Stimulated activated CD4-positive, alpha-beta T cell treated with anti-CD3 and anti-CD28 coated beads, TNF-alpha, amount 100 ng/mL, for 1 hour (primary cell): ENCODE data around the gene IFNA8.
"Not testable (repeated sequence)": the region's sequence is repeated elsewhere in the genome, so short reads cannot be mapped to it uniquely, and the experiment has no call there.

ENCODE experiments used
- DNase-seq, 3 donors: peaks; one replicate each; pipeline ENCODE4 v3.0.0-alpha.2; 2020; ENCODE audit warnings: low read depth in 3 of 3, low spot score in 1 of 3

IFNA8 gene

DNA sequence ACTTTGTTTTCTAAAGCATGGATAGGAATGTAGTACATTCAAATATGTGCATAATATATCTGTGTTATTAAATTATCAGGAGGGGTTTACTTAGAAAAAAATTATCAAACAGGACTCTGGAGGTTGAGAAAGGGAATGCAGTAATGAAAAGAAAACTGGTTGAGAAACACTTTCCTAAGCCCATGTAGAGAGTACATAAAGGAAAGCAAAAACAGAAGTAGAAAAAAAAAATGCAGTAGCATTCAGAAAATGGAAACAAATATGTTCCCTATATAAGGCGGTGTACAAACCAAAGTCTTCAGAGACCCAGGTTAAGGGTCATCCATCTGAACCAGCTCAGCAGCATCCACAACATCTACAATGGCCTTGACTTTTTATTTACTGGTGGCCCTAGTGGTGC, at the start of gene IFNA8:
Gene IFNA8, plus strand, starts transcription at position 301 of the 400 bp plus-strand sequence. Its CDS starts 60 bp downstream, at position 361.
- no peak for DNase-seq

DNA sequence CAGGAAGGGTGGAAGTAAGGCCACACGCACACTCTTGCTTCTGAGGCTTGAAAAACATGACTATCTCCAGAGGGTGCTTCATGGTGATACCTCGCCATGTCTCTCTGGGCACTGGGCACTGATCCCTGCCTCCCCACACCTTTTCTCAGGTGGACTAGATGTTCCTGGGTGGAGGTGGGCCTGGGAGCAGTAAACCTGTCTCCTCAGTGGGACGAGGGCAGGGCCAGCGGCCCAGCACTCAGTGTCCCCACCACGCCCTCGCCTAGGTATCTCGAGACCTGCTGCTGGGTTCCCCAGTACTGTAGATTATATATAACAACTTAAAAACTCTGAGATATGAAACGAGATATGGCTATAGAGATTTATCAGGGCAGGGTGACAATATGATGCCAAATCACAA, 46.6 kb upstream of the IFNA8 start:
- no peak for DNase-seq

DNA sequence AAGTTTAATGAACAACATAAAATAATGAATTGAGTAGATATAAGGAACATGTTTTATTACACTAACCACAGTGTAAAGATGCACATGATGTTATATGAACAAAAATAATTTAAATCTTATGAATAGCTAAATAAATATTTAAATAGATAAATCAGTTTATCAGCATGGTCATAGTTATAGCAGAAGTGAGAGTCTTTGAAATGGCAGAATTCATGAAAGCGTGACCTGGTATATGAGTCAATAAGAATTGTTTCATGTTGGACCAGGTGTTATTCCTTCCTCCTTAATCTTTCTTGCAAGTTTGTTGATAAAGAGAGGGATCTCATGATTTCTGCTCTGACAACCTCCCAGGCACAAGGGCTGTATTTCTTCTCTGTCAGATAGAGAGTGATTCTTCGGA, 41.7 kb upstream of the IFNA8 start:
- not testable (repeated sequence) for DNase-seq

DNA sequence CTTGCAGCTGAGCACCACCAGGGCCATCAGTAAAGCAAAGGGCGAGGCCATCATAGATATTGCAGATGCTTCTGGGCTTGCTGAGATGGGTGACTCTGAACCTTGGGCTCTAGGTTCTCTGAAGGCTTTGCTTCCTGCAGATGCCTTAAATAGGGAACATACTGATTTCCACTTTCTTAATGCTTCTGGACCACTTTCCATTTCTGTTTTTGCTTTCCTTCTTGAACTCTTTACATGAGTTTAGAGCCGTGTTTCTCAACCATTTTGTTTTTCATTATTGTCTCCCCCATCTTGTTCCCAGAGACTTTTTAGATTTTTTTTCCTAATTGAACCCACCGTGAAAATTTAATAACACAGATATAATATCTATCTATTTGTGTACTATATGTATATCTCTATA, 41.0 kb upstream of the IFNA8 start, which contains the start of gene IFNA13:
Gene IFNA13, minus strand, starts transcription at position 101 of the 400 bp plus-strand sequence. Its CDS starts 47 bp downstream, at position 54.
- DNase-seq: no peak

DNA sequence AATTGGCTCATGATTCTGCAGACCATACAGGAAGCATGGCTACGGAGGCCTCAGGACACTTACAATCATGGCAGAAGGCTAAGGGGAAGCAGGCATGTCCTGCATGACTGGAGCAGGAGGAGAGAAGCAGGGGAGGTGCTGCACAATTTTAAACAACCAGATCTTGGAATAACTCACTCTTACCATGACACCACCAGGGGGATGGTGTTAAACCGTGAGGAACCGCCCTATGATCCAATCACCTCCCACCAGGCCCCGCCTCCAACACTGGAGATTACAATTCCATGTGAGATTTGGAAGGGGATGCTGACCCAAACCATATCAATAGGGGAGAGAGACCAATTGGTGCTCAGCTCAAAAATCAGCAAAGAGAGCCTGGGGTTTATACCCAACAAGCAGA, 37.5 kb upstream of the IFNA8 start:
- DNase-seq: not testable (repeated sequence)

DNA sequence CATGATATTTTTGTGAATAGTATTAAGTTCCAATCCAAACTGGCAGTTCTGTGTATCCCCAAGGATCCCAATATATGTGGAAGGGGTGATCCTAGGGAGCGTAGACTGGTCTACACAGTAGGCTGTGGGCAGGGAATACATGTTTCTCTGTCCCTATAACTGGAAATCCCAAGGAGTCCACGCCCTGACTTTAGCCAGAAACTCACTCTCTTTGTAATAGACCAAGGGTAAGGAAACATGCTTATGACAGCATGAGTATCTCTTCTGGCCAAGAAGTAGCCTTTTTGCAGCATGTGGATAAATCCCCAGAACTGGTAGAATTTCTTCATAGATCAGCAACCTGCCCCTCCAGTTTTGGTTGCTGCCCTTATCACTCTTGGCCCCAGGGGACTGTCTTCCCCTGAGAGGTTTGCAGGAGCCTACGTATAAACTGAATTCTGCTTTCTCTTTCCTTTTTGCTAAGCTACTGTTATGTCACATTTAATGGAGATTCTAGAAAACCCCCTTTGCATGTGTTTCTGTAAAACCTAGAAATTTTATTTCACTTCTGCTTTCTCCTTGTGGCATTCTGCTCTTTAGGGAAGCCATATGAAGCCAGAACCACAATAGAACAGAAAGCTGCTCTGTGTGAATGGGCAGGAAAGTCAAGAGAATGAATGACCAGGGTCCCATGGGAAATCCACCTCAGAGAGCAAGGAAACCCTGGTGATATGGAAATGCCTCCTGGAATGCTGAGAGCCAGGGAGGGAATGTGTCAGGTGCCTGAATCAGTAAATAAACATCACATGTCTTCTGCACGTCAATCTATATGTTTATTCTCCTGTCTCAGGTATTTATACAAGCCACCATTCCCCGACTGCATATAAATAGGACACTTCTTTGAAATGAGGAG, 27.2 kb upstream of the IFNA8 start:
- no peak for DNase-seq

DNA sequence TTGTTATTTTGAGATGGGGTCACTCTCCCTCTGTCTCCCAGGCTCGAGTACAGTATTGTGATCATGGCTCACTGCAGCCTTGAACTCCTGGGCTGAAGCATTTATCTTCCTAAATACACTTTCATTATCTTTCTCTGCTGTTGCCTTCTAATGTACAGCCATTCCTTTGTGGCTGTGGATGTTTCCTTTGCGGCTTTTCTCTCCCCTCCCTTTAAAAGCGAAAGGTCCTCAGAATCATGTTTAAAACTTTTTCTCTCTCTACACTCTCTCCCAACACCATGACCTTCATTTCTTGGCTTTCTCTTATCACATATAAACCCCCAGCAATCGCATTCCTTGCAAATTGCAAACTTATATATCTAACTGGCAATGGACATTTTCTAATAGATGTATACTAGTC, 25.3 kb upstream of the IFNA8 start:
- no peak for DNase-seq

DNA sequence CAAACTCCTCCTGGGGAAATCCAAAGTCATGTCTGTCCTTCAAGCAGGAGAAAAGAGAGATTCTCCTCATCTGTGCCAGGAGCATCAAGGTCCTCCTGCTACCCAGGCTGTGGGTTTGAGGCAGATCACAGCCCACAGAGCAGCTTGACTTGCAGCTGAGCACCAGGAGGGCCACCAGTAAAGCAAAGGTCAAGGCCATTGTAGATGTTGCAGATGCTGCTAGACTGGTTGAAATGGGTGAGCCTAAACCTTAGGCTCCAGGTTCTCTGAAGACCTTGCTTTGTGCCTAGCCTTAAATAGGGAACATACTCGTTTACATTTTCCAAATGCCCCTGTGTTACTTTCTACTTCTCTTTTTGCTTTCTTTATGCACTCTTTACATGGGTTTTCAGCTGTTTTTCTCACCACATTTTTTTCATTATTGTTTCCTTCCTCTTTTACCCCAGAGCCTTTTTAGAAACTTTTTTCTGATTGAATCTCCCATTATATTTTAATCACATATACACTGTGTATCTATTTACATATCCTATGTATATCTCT, 23.7 kb upstream of the IFNA8 start, which contains the start of gene IFNA2:
Gene IFNA2, minus strand, starts transcription at position 268 of the 540 bp plus-strand sequence. Its CDS starts 69 bp downstream, at position 199.
- no peak for DNase-seq

DNA sequence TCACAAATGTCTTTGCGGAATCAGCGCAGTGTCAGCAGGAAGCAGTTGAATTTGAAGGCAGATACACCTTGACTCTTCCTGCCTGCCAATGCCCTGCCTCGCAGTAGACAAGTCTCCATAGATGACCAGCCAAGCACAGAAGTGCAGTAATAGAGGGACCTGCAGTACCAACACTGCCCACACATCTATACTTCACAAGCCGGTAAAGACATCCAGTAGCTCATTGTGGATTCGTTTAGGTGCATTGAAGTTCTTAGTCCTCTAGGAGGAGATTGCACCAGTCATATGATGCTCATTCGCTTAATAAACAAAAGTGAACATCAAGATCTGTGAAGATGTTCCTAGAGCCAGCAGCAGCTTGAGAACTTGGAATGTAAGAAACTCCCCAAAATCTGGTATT, 16.6 kb upstream of the IFNA8 start:
- DNase-seq: no peak

DNA sequence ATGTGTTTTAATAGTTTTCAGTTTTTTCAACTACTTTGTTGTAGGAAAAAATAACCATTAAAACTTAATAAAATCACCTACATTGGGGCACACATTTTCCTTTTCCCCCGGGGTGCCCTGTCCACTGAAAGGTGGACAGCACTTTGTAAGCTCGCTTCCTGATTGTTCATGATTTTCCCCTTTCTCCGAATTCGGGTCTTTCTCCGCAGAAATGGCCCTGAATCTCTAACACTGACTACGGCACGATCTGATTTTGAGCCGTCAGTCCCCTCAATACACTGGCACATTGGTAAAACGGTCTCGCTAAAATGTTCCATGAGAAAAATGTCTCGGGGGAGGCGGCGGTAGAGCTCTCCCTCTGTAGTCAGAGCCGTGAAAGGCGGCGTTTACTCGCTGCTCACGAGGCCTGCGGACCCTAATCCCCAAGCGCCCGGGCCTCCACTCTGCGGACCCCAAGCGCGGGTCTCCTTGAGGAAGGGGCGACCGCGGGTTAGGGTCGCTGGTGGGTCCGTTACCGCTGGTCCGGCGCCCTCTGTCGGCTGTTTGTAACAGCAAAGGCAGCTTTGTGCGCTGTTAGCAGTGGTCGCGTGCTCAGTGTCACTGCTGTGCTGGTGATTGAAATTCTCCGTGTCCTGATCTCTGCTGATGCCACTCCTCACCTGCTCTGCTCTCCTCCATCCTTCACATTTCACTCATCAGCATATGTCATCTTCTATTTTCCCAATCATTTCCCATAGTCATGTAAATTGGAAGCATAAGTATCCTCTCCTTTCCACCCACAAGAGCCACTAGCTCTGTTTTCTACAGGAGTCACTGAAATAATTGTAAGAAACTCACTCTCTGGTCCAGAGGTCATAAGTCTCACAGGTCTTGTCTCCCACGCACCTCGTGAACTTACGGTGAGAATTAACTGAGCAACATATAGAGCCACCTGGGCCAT, 12.9 kb upstream of the IFNA8 start:
- peak; percentile 1 to 52 (median 22) for DNase-seq

DNA sequence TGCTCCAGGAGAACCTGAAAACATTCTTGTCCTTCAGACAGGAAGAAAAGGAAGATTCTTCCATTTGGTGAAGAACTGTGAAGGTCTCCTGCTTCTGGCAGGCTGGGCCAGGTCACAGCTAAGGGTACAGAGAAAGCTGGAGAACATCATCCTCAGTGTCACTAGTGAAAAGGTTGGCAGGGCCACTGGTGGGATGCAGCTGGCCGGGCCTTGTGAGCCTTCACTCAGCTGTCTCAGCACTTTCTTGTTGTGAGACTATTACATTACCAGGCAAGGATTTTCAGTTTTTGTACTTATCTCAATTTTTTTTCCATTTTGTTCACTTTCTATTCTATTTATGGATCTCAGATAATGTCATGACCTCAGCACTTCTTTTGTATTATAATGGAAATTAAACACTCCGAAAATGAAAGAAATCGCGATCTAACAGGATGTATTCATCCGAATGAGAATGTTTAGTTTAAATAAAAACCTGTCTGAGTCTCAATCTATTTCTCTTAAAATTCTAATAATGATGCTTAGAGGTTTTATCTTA, 9.9 kb upstream of the IFNA8 start:
- no peak for DNase-seq

DNA sequence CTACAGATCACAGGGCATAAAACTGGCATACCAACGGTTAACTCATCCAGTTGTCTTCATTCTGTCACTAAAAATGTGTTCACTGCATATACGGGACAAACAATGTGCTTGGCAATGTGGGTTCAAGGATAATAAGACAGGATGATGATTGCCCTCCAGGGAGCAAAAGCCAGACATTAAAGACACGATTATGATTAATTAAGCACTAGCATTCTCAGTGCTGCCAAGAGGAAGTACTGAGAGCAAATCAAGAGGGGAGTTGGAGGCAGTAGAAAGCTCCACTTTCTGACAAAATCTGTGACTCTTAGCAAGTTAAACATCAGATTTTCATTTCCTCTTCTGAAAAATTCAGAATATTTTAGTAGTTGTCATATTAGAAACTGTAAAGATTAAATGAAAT, 9.0 kb upstream of the IFNA8 start:
- no peak for DNase-seq

DNA sequence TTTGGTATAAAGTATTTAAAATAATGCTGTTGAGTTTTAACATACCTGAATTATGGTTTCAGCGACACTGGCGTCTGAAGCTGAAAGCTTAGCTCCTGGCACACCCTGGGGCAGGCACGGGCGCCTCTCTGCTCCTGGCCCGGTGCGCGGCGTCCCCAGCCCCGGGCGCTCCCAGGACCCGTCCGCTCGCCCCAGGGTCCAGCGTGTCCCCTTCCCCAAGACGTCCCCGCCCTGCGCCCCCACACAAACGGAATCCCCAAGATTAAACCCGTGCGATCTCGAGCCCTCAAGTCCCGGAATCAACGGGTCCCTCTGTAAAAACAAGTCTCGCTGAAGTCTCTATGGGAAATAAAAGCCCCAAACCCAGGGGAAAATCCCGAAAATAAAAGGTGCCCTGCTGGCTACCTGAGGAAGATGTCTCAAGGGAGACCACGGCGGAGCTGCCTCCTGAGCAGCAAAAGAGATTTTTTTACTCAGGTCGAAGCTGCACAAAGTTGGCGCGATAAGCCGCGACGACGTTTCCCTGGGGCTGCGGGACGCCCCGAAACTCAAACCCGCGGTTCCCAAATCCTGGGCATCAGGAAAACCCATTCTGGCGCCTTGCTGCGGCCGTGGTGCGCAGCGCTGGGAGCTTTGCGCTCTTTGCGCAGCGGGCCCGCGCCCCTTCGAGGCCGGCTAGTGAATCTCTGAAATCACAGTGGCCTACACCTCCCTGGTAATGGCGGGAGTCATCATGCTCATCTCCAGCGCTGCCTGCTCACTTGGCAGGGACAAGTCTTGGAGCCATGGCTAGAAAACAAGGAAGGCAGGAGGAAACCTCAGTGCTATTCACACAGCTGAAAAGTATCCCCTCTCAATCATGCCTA, 6.3 kb upstream of the IFNA8 start:
- no peak for DNase-seq

DNA sequence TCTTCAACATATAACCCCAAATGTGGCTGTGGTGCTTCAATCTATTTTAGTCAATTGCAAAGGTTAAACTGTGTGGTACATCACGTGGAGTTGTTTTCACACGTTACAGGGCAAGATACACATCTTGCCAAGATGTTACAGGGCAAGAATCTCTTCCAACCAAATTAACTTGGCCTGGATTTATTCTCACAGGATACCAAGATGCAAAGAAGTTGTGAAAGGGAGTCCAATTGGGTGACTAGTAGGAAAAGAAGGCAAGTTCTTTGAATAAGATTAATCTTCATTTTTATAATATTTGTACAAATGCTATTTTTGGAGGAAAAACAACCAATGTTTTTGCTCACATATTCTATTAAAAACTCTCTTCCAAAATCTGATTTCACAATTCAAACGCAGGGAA, 4.8 kb upstream of the IFNA8 start:
- no peak for DNase-seq

DNA sequence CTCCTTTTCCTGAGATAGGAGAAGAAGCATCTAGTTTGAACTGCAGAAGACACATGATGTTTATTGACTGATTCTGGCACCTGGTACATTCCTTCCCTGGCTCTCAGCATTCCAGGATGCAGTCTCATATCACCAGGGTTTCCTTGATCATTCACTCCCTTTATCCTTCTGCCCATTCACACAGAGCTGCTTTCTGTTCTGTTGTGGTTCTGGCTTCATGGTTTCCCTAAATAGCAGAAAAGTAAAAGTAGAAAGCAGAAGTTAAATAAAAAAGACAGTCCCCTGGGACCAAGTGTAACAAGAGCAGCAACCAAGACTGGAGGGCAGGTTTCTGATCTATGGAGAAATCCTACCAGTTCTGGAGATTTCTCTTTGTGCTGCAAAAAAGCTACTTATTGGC, 3.2 kb downstream of the IFNA8 start:
- no peak for DNase-seq

DNA sequence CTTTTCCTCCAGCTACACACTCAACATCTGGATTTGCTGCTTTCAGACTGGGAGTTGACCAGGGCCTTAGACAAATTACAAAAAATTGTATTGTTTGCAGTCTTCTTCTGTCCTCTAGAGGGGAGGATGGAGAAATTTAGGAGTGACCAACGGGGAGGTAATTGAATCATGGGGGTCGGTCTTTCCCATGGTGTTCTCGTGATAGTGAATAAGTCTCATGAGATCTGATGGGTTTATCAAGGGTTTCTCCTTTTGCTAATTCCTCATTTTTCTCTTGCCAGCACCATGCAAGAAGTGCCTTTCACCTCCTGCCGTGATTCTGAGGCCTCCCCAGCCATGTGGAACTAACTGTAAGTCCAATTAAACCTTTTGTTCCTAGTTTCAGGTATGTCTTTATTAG, 4.2 kb downstream of the IFNA8 start:
- DNase-seq: no peak

DNA sequence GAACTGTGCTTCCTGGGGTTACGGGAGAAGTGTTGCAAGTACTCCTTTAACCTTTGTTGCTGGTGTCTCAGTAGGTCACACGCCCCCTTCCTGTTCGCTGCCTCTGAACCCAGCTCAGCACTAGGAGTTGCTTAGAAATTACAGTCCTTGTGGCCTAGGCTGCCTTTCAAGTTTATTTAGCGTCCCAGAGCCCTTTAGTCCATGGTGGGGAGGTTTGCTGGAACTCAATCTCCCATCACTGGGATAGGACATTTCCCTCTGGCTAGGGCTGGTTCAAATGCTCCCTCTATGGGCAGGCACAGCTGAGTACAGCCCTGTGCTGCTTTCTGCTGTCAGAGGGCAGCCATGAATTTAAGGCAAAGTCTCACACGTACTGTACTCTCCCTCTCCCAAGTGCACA, 4.7 kb downstream of the IFNA8 start:
- DNase-seq: no peak

DNA sequence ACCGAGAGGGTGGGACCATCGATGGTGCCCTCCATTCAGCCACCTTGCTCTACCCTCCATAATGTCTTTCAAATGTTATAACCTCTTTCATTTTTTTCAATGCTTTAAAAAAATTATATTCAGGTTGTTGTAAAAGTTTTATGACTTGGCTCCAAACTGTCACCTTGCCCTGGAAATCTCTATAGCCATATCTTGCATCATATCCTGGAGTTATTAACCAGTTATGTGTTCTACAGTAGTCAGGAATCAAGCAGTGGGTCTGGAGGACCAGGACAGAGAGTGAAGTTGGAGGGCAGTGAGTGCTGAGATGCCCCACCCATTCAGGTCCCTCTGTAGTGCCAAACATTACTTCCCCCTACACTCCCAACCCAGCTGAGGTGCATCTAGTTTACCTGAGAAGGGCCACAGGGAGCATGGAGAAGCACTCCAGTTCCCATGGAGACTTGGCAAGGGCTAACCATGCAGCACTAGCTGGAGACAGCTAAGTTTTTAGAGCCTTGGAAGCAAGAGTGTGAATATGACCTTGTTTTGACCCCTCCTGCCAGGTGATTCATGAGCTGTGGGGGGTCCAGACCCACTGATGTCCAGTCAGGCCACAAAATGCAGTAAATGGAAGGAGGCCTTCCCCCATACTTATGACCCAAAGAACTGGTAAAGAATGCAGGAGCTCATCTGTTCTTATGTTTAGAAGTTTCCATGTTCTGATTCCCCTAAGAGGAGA, 5.5 kb downstream of the IFNA8 start:
- DNase-seq: no peak

DNA sequence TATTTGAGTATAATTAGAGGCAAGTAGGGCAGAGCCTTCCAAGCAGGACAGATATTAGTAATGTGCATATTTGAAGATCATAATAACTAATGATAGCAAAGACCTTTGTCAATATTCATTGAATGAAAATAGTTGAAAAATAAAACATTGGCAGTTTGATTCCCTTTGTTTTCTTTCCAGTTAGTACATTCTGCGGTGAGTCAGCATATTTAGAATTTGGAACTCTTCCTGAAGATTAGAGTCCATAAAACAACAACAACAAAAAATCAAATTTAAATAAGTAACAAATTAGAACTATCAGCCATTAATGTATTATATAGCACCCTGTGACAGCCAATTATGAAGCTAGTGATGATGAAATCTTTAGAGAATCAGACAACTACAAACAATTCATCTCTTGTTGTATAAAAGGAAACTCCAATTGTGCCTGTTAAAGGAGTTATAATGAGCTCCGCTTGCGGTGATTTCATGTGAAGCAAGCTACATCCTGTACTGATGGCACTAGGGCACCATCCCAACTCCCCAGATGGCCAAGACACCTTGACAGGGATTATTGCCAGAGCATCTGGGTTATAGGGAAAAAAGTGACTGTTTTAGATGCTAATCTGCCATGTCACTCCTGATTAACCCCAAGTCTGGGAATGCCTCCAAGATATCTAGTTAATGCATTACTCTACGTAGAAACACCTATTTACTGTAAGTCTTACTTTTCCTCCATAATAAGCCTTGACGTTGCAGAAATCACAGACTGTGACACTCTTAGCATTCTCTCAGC, 6.8 kb downstream of the IFNA8 start:
- DNase-seq: no peak
